WERI-Rb-1 (cell line): ENCODE data around the gene IL11.
A peak's percentile ranks its signal among the peaks of the same experiment; 100 is the strongest.

ENCODE experiments used
- DNase-seq: peaks from one replicate; pipeline ENCODE4 v3.0.0-alpha.2; 2020
- H3K27ac ChIP-seq: fragments of 250-450 bp; sonication (Bioruptor Pico); 2 replicates; pipeline ENCODE4 v1.5.1; 2020; ENCODE audit warnings: mild to moderate bottlenecking, moderate library complexity
- H3K27me3 ChIP-seq: fragments of 250-450 bp; sonication (Bioruptor Pico); 2 replicates; pipeline ENCODE4 v1.5.1; 2021; ENCODE audit warnings: mild to moderate bottlenecking, low read depth, moderate library complexity; ENCODE audit not compliant: insufficient read depth, severe bottlenecking
- H3K36me3 ChIP-seq: fragments of 250-450 bp; sonication (Bioruptor Pico); 2 replicates; pipeline ENCODE4 v1.5.1; 2020; ENCODE audit warnings: mild to moderate bottlenecking, moderate library complexity
- H3K4me3 ChIP-seq: 2 replicates; pipeline ENCODE4 v1.5.1; 2011; ENCODE audit warnings: low read depth, mild to moderate bottlenecking, control low read depth, low read length
- H3K9me3 ChIP-seq: fragments of 250-450 bp; sonication (Bioruptor Pico); 2 replicates; pipeline ENCODE4 v1.5.1; 2021; ENCODE audit warnings: mild to moderate bottlenecking, moderate library complexity; ENCODE audit not compliant: severe bottlenecking
- CTCF ChIP-seq: IDR thresholded peaks from 2 replicates; pipeline ENCODE4 v1.5.1; 2011; ENCODE audit warnings: low read depth, mild to moderate bottlenecking, control low read depth, inconsistent platforms, low read length

Gene IL11

GRCh38 chr19:55391702-55392615, 21.7 kb upstream of the IL11 start:
- H3K4me3 ChIP-seq = no peak overlapping the region
- DNase-seq = no peak
- no peaks in the 10 kb centered on the region for H3K27me3 ChIP-seq
- H3K9me3 ChIP-seq = no peaks in the 10 kb centered on the region
- TF ChIP-seq CTCF = no peak
- H3K36me3 ChIP-seq = peaks cover 48% of the 10 kb centered on the region
- no peak overlapping the region for H3K27ac ChIP-seq

GRCh38 chr19:55391191-55391670, 21.0 kb upstream of the IL11 start:
- no peak for DNase-seq
- no peak for TF ChIP-seq CTCF
- Histone ChIP-seq H3K27me3 (no peaks in the 10 kb centered on the region), H3K9me3 (no peaks in the 10 kb centered on the region), H3K36me3 (peaks cover 56% of the 10 kb centered on the region), H3K27ac (no peak overlapping the region), H3K4me3 (no peak overlapping the region)

GRCh38 chr19:55390461-55390880, 20.2 kb upstream of the IL11 start:
- peak; percentile 80 for DNase-seq

GRCh38 chr19:55389386-55390317, 19.4 kb upstream of the IL11 start:
- Histone ChIP-seq H3K4me3 (no peak overlapping the region), H3K9me3 (no peaks in the 10 kb centered on the region), H3K36me3 (peaks cover 57% of the 10 kb centered on the region), H3K27ac (no peak overlapping the region; the same call in 1 of the 2 replicates), H3K27me3 (no peaks in the 10 kb centered on the region)
- DNase-seq = no peak
- no peak for TF ChIP-seq CTCF

More at GRCh38 chr19:55390461-55390880, 20.2 kb upstream of the IL11 start:
- Histone ChIP-seq H3K27me3 (no peaks in the 10 kb centered on the region), H3K36me3 (peaks cover 57% of the 10 kb centered on the region), H3K27ac (peak overlapping the region; percentile 30), H3K4me3 (no peak overlapping the region), H3K9me3 (no peaks in the 10 kb centered on the region)
- no peak for TF ChIP-seq CTCF

- DNase-seq = no peak
- no peak for TF ChIP-seq CTCF
- Histone ChIP-seq H3K9me3 (no peaks in the 10 kb centered on the region), H3K4me3 (no peak overlapping the region), H3K27me3 (no peaks in the 10 kb centered on the region), H3K36me3 (peaks cover 57% of the 10 kb centered on the region), H3K27ac (no peak overlapping the region)
These were observed 17.7 kb upstream of the IL11 start for GRCh38 chr19:55387736-55388497.
